Muscle layer of colon (tissue), 2 donors: ENCODE measurements around the gene RARB.
A peak's percentile ranks its signal among the peaks of the same experiment; 100 is the strongest.

Source experiments
- H3K27ac ChIP-seq: one replicate; pipeline ENCODE4 v1.7.0; 2013; ENCODE audit warnings: low read depth, mild to moderate bottlenecking, low read length, moderate library complexity
- H3K27me3 ChIP-seq, 2 donors: one replicate each; pipeline ENCODE4 v1.7.0; 2013; ENCODE audit warnings: low read length in 2 of 2, mild to moderate bottlenecking in 2 of 2; ENCODE audit not compliant: insufficient read depth in 2 of 2, control insufficient read depth in 1 of 2
- H3K36me3 ChIP-seq: one replicate; pipeline ENCODE4 v1.7.0; 2013; ENCODE audit warnings: mild to moderate bottlenecking, low read length; ENCODE audit not compliant: insufficient read depth
- H3K4me1 ChIP-seq: one replicate; pipeline ENCODE4 v1.7.0; 2013; ENCODE audit warnings: mild to moderate bottlenecking, low read length; ENCODE audit not compliant: insufficient read depth
- H3K4me3 ChIP-seq, 2 donors: one replicate each; pipeline ENCODE4 v1.7.0; 2013; ENCODE audit warnings: low read length in 2 of 2, low read depth in 1 of 2, mild to moderate bottlenecking in 1 of 2, moderate library complexity in 1 of 2
- H3K9ac ChIP-seq: one replicate; pipeline ENCODE4 v1.7.0; 2013; ENCODE audit warnings: low read length
- H3K9me3 ChIP-seq: one replicate; pipeline ENCODE4 v1.7.0; 2013; ENCODE audit warnings: mild to moderate bottlenecking, low read length
- donor health status: abdominal sarcoma.
- donor health status: Adenocarcinoma of cecum.

The RARB gene

GRCh38 chr3:25476639-25477038, 48.6 kb downstream of the RARB start:
- no peak overlapping the region for H3K27ac ChIP-seq
- no peak overlapping the region for H3K9ac ChIP-seq
- H3K36me3 ChIP-seq: no peaks in the 10 kb centered on the region
- H3K4me1 ChIP-seq: peaks cover 25% of the 10 kb centered on the region
- no peaks in the 10 kb centered on the region for H3K27me3 ChIP-seq
- H3K9me3 ChIP-seq: no peaks in the 10 kb centered on the region
- H3K4me3 ChIP-seq: no peak overlapping the region

- no peak overlapping the region for H3K4me3 ChIP-seq
- H3K9ac ChIP-seq: no peak overlapping the region
- no peak overlapping the region for H3K27ac ChIP-seq
- peaks cover 22% of the 10 kb centered on the region for H3K4me1 ChIP-seq
- H3K27me3 ChIP-seq: no peaks in the 10 kb centered on the region
- H3K36me3 ChIP-seq: no peaks in the 10 kb centered on the region
- H3K9me3 ChIP-seq: no peaks in the 10 kb centered on the region
Measured at GRCh38 chr3:25478211-25478757, 50.2 kb downstream of the RARB start.

GRCh38 chr3:25478964-25479726, 51.1 kb downstream of the RARB start:
- H3K36me3 ChIP-seq: no peaks in the 10 kb centered on the region
- H3K4me3 ChIP-seq: no peak overlapping the region
- H3K27me3 ChIP-seq: no peaks in the 10 kb centered on the region
- H3K9ac ChIP-seq: no peak overlapping the region
- H3K9me3 ChIP-seq: no peaks in the 10 kb centered on the region
- no peak overlapping the region for H3K27ac ChIP-seq
- H3K4me1 ChIP-seq: peaks cover 13% of the 10 kb centered on the region

- H3K9ac ChIP-seq: no peak overlapping the region
- no peak overlapping the region for H3K27ac ChIP-seq
- H3K27me3 ChIP-seq: no peaks in the 10 kb centered on the region
- peaks cover 11% of the 10 kb centered on the region for H3K4me1 ChIP-seq
- no peaks in the 10 kb centered on the region for H3K36me3 ChIP-seq
- H3K9me3 ChIP-seq: no peaks in the 10 kb centered on the region
- H3K4me3 ChIP-seq: no peak overlapping the region
Measured at GRCh38 chr3:25479727-25480010, 51.6 kb downstream of the RARB start.

- H3K9me3 ChIP-seq: no peaks in the 10 kb centered on the region
- H3K27me3 ChIP-seq: no peaks in the 10 kb centered on the region
- no peak overlapping the region for H3K9ac ChIP-seq
- H3K36me3 ChIP-seq: no peaks in the 10 kb centered on the region
- H3K4me1 ChIP-seq: peaks cover 11% of the 10 kb centered on the region
- H3K4me3 ChIP-seq: no peak overlapping the region
- no peak overlapping the region for H3K27ac ChIP-seq
Measured at GRCh38 chr3:25480811-25481210, 52.7 kb downstream of the RARB start.

GRCh38 chr3:25481386-25481785, 53.3 kb downstream of the RARB start:
- Histone ChIP-seq H3K27me3 (no peaks in the 10 kb centered on the region), H3K9ac (no peak overlapping the region), H3K27ac (no peak overlapping the region), H3K9me3 (no peaks in the 10 kb centered on the region), H3K36me3 (no peaks in the 10 kb centered on the region), H3K4me1 (peaks cover 10% of the 10 kb centered on the region), H3K4me3 (no peak overlapping the region)

GRCh38 chr3:25483456-25483855, 55.4 kb downstream of the RARB start:
- Histone ChIP-seq H3K4me3 (no peak overlapping the region), H3K9ac (no peak overlapping the region), H3K27me3 (no peaks in the 10 kb centered on the region), H3K27ac (no peak overlapping the region), H3K36me3 (no peaks in the 10 kb centered on the region), H3K9me3 (no peaks in the 10 kb centered on the region), H3K4me1 (no peaks in the 10 kb centered on the region)

- H3K4me1 ChIP-seq: no peaks in the 10 kb centered on the region
- H3K27me3 ChIP-seq: no peaks in the 10 kb centered on the region
- H3K9me3 ChIP-seq: no peaks in the 10 kb centered on the region
- no peak overlapping the region for H3K4me3 ChIP-seq
- no peak overlapping the region for H3K9ac ChIP-seq
- no peaks in the 10 kb centered on the region for H3K36me3 ChIP-seq
- no peak overlapping the region for H3K27ac ChIP-seq
Measured at GRCh38 chr3:25485673-25486072, 57.6 kb downstream of the RARB start.

- Histone ChIP-seq H3K4me1 (no peaks in the 10 kb centered on the region), H3K9ac (no peak overlapping the region), H3K9me3 (no peaks in the 10 kb centered on the region), H3K36me3 (no peaks in the 10 kb centered on the region), H3K27ac (no peak overlapping the region), H3K27me3 (no peaks in the 10 kb centered on the region), H3K4me3 (no peak overlapping the region)
Measured at GRCh38 chr3:25486932-25487331, 58.9 kb downstream of the RARB start.

GRCh38 chr3:25489858-25490593, 62.0 kb downstream of the RARB start:
- Histone ChIP-seq H3K4me1 (no peaks in the 10 kb centered on the region), H3K27me3 (no peaks in the 10 kb centered on the region), H3K9me3 (no peaks in the 10 kb centered on the region), H3K36me3 (no peaks in the 10 kb centered on the region), H3K4me3 (no peak overlapping the region), H3K9ac (no peak overlapping the region), H3K27ac (no peak overlapping the region)

- Histone ChIP-seq H3K4me3 (peak overlapping the region in 1 of 2 donors; percentile 9), H3K27ac (no peak overlapping the region), H3K36me3 (no peaks in the 10 kb centered on the region), H3K27me3 (no peaks in the 10 kb centered on the region), H3K9ac (no peak overlapping the region), H3K4me1 (no peaks in the 10 kb centered on the region), H3K9me3 (no peaks in the 10 kb centered on the region)
Measured at GRCh38 chr3:25493246-25493645, 65.2 kb downstream of the RARB start.
